Activated CD4-positive, alpha-beta memory T cell treated with anti-CD3 and anti-CD28 coated beads, Interleukin-2, amount 10 ng/mL, durations not matched to agents 7 days and 5 days (primary cell): ENCODE measurements around the gene ASTN1. TPM values are rescaled to one million over a fixed set of nuclear protein-coding genes. Genes with fewer than 3 reads are reported as not detected.

Source experiments
- CTCF ChIA-PET: fragments of 350-600 bp; sonication (Branson Sonifier 250); formaldehyde crosslinking; loops from one replicate; lab custom pipeline; 2021; ENCODE audit warnings: antibody characterized with exemption, inconsistent platforms; lab: Charles Lee
- POLR2A ChIA-PET: fragments of 350-600 bp; sonication (Branson Sonifier 250); formaldehyde crosslinking; loops from one replicate; lab custom pipeline; 2021; ENCODE audit warnings: antibody characterized with exemption; lab: Charles Lee
- DNase-seq: peaks from one replicate; pipeline ENCODE4 v3.0.0-alpha.2; 2020
- H3K27ac Mint-ChIP-seq: one replicate; pipeline ENCODE4 v1.8.0; 2021; ENCODE audit warnings: mild to moderate bottlenecking, mixed read lengths
- H3K27me3 Mint-ChIP-seq: one replicate; pipeline ENCODE4 v1.8.0; 2021; ENCODE audit warnings: mixed read lengths
- H3K36me3 Mint-ChIP-seq: one replicate; pipeline ENCODE4 v1.8.0; 2021; ENCODE audit warnings: low read depth, mixed read lengths
- H3K4me1 Mint-ChIP-seq: one replicate; pipeline ENCODE4 v1.8.0; 2021; ENCODE audit warnings: mixed read lengths
- H3K4me3 Mint-ChIP-seq: one replicate; pipeline ENCODE4 v1.8.0; 2021; ENCODE audit warnings: mild to moderate bottlenecking, mixed read lengths
- H3K9me3 Mint-ChIP-seq: one replicate; pipeline ENCODE4 v1.8.0; 2021; ENCODE audit warnings: mixed read lengths
- total RNA-seq, 2 experiments: library from RNA; stranded (reverse); gene quantifications; one replicate each; pipeline ENCODE4 v1.2.3, GENCODE V29; 2021

The ASTN1 gene
- total RNA-seq, 2 experiments from 2014 or later: not detected

GRCh38 chr1:176847052-176847451 lies 317.5 kb downstream of the ASTN1 start:
- Mint-ChIP-seq H3K36me3 (no peaks in the 10 kb centered on the region), H3K9me3 (no peaks in the 10 kb centered on the region), H3K27ac (no peak overlapping the region), H3K4me3 (no peak overlapping the region), H3K4me1 (no peaks in the 10 kb centered on the region), H3K27me3 (no peaks in the 10 kb centered on the region)
- DNase-seq: no peak
- CTCF ChIA-PET: no interaction called here
- POLR2A ChIA-PET: no interaction called here

- no peak overlapping the region for H3K4me3 Mint-ChIP-seq
- H3K27me3 Mint-ChIP-seq: no peaks in the 10 kb centered on the region
- no peaks in the 10 kb centered on the region for H3K36me3 Mint-ChIP-seq
- ChIA-PET POLR2A (no interaction called here), CTCF (no interaction called here)
- H3K27ac Mint-ChIP-seq: no peak overlapping the region
- H3K9me3 Mint-ChIP-seq: no peaks in the 10 kb centered on the region
- H3K4me1 Mint-ChIP-seq: no peaks in the 10 kb centered on the region
- DNase-seq: no peak
Observed at GRCh38 chr1:176843352-176844297, 320.9 kb downstream of the ASTN1 start.

GRCh38 chr1:176841238-176841637 lies 323.3 kb downstream of the ASTN1 start:
- Mint-ChIP-seq H3K4me3 (no peak overlapping the region), H3K36me3 (no peaks in the 10 kb centered on the region), H3K9me3 (no peaks in the 10 kb centered on the region), H3K27ac (no peak overlapping the region), H3K27me3 (no peaks in the 10 kb centered on the region), H3K4me1 (no peaks in the 10 kb centered on the region)
- ChIA-PET POLR2A (no interaction called here), CTCF (no interaction called here)
- DNase-seq: no peak

- H3K4me3 Mint-ChIP-seq: no peak overlapping the region
Observed at GRCh38 chr1:176839216-176839615, 325.3 kb downstream of the ASTN1 start.

GRCh38 chr1:176838276-176838995 lies 326.1 kb downstream of the ASTN1 start:
- no peak overlapping the region for H3K4me3 Mint-ChIP-seq
- H3K4me1 Mint-ChIP-seq: no peaks in the 10 kb centered on the region
- no peaks in the 10 kb centered on the region for H3K36me3 Mint-ChIP-seq
- H3K9me3 Mint-ChIP-seq: no peaks in the 10 kb centered on the region
- no peak for DNase-seq
- no peak overlapping the region for H3K27ac Mint-ChIP-seq
- ChIA-PET CTCF (no interaction called here), POLR2A (no interaction called here)
- H3K27me3 Mint-ChIP-seq: no peaks in the 10 kb centered on the region

More at GRCh38 chr1:176839216-176839615, 325.3 kb downstream of the ASTN1 start:
- CTCF ChIA-PET: no interaction called here
- no peak for DNase-seq
- H3K4me1 Mint-ChIP-seq: no peaks in the 10 kb centered on the region
- POLR2A ChIA-PET: no interaction called here
- no peaks in the 10 kb centered on the region for H3K27me3 Mint-ChIP-seq
- no peaks in the 10 kb centered on the region for H3K36me3 Mint-ChIP-seq
- no peak overlapping the region for H3K27ac Mint-ChIP-seq
- no peaks in the 10 kb centered on the region for H3K9me3 Mint-ChIP-seq

GRCh38 chr1:176837708-176838107 lies 326.8 kb downstream of the ASTN1 start:
- no peaks in the 10 kb centered on the region for H3K4me1 Mint-ChIP-seq
- H3K36me3 Mint-ChIP-seq: no peaks in the 10 kb centered on the region
- ChIA-PET CTCF (no interaction called here), POLR2A (no interaction called here)
- no peak overlapping the region for H3K27ac Mint-ChIP-seq
- no peaks in the 10 kb centered on the region for H3K9me3 Mint-ChIP-seq
- H3K27me3 Mint-ChIP-seq: no peaks in the 10 kb centered on the region
- DNase-seq: no peak
- H3K4me3 Mint-ChIP-seq: no peak overlapping the region

DNA sequence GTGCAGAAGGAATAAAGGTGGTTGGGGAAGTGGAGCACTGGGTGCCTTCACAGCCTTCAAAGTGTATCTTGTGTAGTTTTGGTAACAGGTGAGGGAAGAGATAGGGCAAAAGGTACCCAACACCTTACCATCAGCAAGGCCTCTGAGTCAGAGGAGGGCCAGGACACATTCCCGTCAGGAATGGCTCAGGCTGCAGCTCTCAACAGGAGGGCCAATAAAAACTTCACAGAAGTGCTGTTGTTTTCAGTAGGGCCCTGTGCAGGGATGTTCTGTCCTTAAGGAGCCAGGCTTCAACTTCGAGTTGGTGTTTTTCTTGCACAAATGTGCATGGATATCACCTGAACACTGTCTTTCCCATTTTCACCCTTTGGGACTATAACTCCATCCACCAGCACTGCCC lies 333.4 kb downstream of the ASTN1 start:
- H3K9me3 Mint-ChIP-seq: no peaks in the 10 kb centered on the region
- H3K4me3 Mint-ChIP-seq: no peak overlapping the region
- DNase-seq: no peak
- no peaks in the 10 kb centered on the region for H3K36me3 Mint-ChIP-seq
- no peaks in the 10 kb centered on the region for H3K4me1 Mint-ChIP-seq
- H3K27ac Mint-ChIP-seq: no peak overlapping the region
- ChIA-PET POLR2A (no interaction called here), CTCF (no interaction called here)
- H3K27me3 Mint-ChIP-seq: no peaks in the 10 kb centered on the region

DNA sequence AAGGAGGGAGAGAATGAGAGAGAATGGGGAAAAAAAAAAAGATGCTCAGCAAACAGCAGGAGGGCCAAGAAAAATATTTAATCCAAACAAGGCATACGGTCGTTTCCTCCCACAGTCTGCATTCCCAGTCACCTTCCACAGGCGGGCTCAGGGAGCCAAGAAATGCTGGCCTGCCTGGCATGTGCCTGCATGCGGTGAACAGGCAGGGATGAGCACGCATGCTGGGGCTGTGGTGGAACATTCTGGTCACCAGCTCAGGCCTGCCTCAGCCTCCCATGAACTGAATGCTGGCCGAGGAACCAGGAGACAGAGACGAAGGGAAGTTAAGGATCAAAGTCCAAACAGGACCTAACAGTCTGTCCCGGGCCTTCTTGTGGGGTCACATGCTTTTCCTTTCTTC lies 335.3 kb downstream of the ASTN1 start:
- POLR2A ChIA-PET: no interaction called here
- H3K27me3 Mint-ChIP-seq: no peaks in the 10 kb centered on the region
- no peak for DNase-seq
- no peaks in the 10 kb centered on the region for H3K36me3 Mint-ChIP-seq
- CTCF ChIA-PET: no interaction called here
- no peaks in the 10 kb centered on the region for H3K4me1 Mint-ChIP-seq
- H3K4me3 Mint-ChIP-seq: no peak overlapping the region
- H3K9me3 Mint-ChIP-seq: no peaks in the 10 kb centered on the region
- H3K27ac Mint-ChIP-seq: no peak overlapping the region

DNA sequence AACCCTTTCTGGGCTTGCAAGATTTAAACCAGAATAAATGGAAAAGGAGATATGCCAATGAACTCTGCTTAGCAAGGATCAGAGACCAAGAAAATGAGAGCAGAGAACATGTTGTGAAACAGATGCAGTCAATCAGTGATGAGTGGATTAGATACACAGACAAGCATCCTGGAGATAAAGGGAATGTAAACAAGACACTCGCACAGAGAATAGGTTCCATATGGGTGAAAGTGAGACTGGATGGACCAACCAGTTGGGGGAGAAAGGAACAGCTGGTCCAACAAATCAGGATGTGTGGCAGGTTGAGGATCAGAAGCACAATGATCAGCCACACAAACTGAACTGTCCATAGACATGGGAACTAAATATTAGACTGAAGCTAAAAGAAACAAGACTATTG lies 338.2 kb downstream of the ASTN1 start:
- no peak overlapping the region for H3K27ac Mint-ChIP-seq
- ChIA-PET CTCF (no interaction called here), POLR2A (no interaction called here)
- H3K27me3 Mint-ChIP-seq: no peaks in the 10 kb centered on the region
- H3K36me3 Mint-ChIP-seq: no peaks in the 10 kb centered on the region
- H3K9me3 Mint-ChIP-seq: no peaks in the 10 kb centered on the region
- no peak for DNase-seq
- no peaks in the 10 kb centered on the region for H3K4me1 Mint-ChIP-seq
- no peak overlapping the region for H3K4me3 Mint-ChIP-seq

GRCh38 chr1:176820391-176821031 lies 344.0 kb downstream of the ASTN1 start:
- no peaks in the 10 kb centered on the region for H3K4me1 Mint-ChIP-seq
- ChIA-PET CTCF (no interaction called here), POLR2A (no interaction called here)
- H3K27me3 Mint-ChIP-seq: no peaks in the 10 kb centered on the region
- no peak overlapping the region for H3K27ac Mint-ChIP-seq
- no peak overlapping the region for H3K4me3 Mint-ChIP-seq
- no peaks in the 10 kb centered on the region for H3K36me3 Mint-ChIP-seq
- no peak for DNase-seq
- no peaks in the 10 kb centered on the region for H3K9me3 Mint-ChIP-seq

- Mint-ChIP-seq H3K27me3 (peaks cover 2% of the 10 kb centered on the region), H3K4me1 (no peaks in the 10 kb centered on the region), H3K27ac (no peak overlapping the region), H3K36me3 (no peaks in the 10 kb centered on the region), H3K4me3 (no peak overlapping the region), H3K9me3 (peaks cover 3% of the 10 kb centered on the region)
- CTCF ChIA-PET: no interaction called here
- no peak for DNase-seq
- POLR2A ChIA-PET: no interaction called here
Observed at GRCh38 chr1:176816232-176816631, 348.3 kb downstream of the ASTN1 start.

GRCh38 chr1:176815621-176816020 lies 348.9 kb downstream of the ASTN1 start:
- H3K36me3 Mint-ChIP-seq: no peaks in the 10 kb centered on the region
- peaks cover 2% of the 10 kb centered on the region for H3K27me3 Mint-ChIP-seq
- POLR2A ChIA-PET: no interaction called here
- CTCF ChIA-PET: no interaction called here
- no peak overlapping the region for H3K4me3 Mint-ChIP-seq
- H3K27ac Mint-ChIP-seq: no peak overlapping the region
- peaks cover 3% of the 10 kb centered on the region for H3K9me3 Mint-ChIP-seq
- no peaks in the 10 kb centered on the region for H3K4me1 Mint-ChIP-seq
- no peak for DNase-seq

DNA sequence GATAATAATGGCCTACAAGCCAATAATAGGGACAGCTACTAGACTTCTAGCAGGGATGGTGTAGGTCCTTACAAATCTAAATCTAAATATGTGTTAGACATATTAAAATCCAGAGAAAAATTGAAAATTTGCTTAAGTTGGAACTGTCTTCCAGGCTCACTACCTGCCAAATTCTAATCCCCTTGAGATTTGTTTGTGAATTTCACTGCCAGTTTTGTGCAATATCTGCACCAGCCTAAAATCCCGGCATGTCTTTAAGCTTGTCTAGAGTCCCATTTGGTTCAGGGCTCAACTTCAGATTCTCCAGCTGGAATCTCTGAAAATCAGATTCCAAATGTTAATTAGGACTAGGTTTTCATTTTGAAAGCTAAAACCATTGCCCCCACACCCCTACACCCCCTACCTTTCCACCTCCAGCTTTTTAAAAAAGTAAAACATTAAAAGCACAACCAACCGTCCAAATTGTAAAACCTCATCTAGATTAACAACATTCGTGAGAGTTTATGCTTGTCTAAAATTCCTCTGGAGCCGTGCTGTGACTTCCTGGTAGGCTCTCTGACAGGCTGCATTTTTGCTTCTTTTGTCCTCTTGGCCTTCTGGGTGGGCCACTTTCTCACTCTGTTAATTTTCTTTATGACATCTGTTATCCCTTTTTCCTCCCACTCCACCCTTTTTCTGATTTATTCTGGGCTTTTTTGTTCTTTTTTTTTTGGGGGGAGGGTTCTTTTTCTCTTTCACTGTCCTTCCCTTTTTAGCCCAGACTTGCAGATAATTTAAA lies 352.8 kb downstream of the ASTN1 start:
- Mint-ChIP-seq H3K36me3 (no peaks in the 10 kb centered on the region), H3K4me1 (no peaks in the 10 kb centered on the region), H3K9me3 (peaks cover 3% of the 10 kb centered on the region), H3K4me3 (no peak overlapping the region), H3K27ac (no peak overlapping the region), H3K27me3 (peaks cover 2% of the 10 kb centered on the region)
- no peak for DNase-seq
- CTCF ChIA-PET: no interaction called here
- POLR2A ChIA-PET: no interaction called here
